Pancreas (tissue), 10 donors: ENCODE results near the gene OSBP. TPM values are rescaled to one million over a fixed set of nuclear protein-coding genes. Genes with fewer than 3 reads are reported as not detected.
A peak's percentile ranks its signal among the peaks of the same experiment; 100 is the strongest.

Source experiments
- ATAC-seq, 4 donors: fragments of 200-7000 bp; cut with Tn5 transposase; one replicate each; pipeline versions ENCODE4 v1.8.0 to v1.9.1; 2020; ENCODE audit warnings: mild to moderate bottlenecking in 4 of 4, moderate library complexity in 4 of 4
- DNase-seq, 6 donors: peaks; one replicate each; pipeline ENCODE4 v3.0.0-alpha.2; 2020
- FAIRE-seq: peaks from 2 replicates; lab custom pipeline; 2012; peaks lifted over from hg19 to GRCh38; lab: Jason Lieb, UNC
- H3K27ac ChIP-seq, 4 donors: fragments of 200-600 bp; sonication (generic); 1 replicate in 3 of 4; 2 replicates in 1 of 4; pipeline versions ENCODE4 v1.5.0 to v1.8.0; 2020
- H3K27me3 ChIP-seq, 4 donors: fragments of 200-600 bp; one replicate each; pipeline ENCODE4 v1.8.0; 2021
- H3K36me3 ChIP-seq, 3 donors: fragments of 200-600 bp; sonication (generic) in 1 of 3; one replicate each; pipeline versions ENCODE4 v1.5.0 to v1.8.0; 2020 to 2021
- H3K4me1 ChIP-seq, 3 donors: fragments of 200-600 bp; one replicate each; pipeline ENCODE4 v1.8.0; 2021
- H3K4me3 ChIP-seq, 4 donors: fragments of 200-600 bp; sonication (generic) in 2 of 4; one replicate each; pipeline versions ENCODE4 v1.5.0 to v1.8.0; 2020 to 2021
- H3K9me3 ChIP-seq, 4 donors: fragments of 200-600 bp; one replicate each; pipeline ENCODE4 v1.8.0; 2021
- WGBS, 2 donors: extraction: QIAGEN DNeasy Blood & Tissue Kit; methylation state at CpG; one replicate each; pipeline ENCODE4 v1.1.7; 2013; 5-methylcytosine and 5-hydroxymethylcytosine counted together
- intact Hi-C, 3 donors: fragments of 100-400 bp; cut with DNase I; formaldehyde crosslinking; loops; one replicate each; pipeline versions ENCODE4 v1.11.1 to v1.14.2; 2022
- polyA plus RNA-seq, 2 donors: library from polyadenylated mRNA; stranded (reverse); fragments of 200-250 nt; gene quantifications; one replicate each; pipeline ENCODE4 v1.2.3, GENCODE V29; 2013
- total RNA-seq, 6 donors: library from RNA; stranded (reverse); fragmentation: NEBNext Ultra II Directional in 4 of 6; extraction: Animal tissue kit (Norgen Biotek cat#: 25700) in 4 of 6; gene quantifications; one replicate each; pipeline versions ENCODE4 v1.2.1 to v1.2.4, GENCODE V29; 2021 to 2023
- TF ChIP-seq, protein P1 (sequence below), 4 donors: fragments of 200-600 bp; sonication (generic) in 3 of 4; IDR thresholded peaks; one replicate each; pipeline versions ENCODE4 v1.5.0 to v1.8.0; 2021; ENCODE audit warnings: antibody characterized with exemption in 4 of 4
- donor health status: healthy with polysubstance abuse.
- donor health status: DM: no; HTN: no; CAD: no; lungs with moderate emphysema.
- donor health status: DM: no; HTN: no; CAD: no.
- donor health status: control.
- donor health status: control.
- donor health status: Bipolar disorder and iron deficiency.
- donor health status: DM: yes; HTN: yes; CAD: no.
- donor health status: DM: no; HTN: no; CAD: no.
- donor health status: DM: no; HTN: no; CAD: no.
- donor health status: DM: yes; HTN: yes; CAD: no.

Gene OSBP
- total and polyA plus RNA-seq, 8 donors: 12.4 to 39.7 (median 35.3) TPM

DNA sequence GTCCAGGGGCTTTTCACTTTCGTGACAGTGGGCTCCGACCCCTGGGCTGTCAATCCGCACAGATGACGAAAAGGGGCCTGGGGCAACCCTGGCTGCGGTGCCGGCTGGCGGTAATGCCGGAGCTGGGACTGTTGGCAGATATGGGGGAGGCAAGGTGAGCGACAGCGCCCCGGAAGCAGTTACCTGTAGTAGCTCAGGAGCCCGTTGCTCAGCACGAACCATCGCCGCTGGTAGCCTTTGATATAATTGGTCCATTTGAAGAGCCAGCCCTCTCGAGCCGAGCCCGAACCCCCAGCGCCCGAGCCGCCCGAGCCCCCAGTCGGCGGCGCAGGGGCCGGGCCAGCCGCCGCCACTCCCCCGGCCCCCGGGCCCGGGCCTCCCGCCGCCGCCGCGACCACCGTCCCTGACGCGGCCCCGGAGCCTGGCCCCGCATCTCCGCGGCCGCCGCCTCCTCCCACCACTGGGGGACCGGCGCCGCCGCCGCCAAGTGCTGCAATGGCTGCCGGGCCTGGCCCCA lies 396 bp downstream of the OSBP start:
- Histone ChIP-seq H3K27me3 (no peaks in the 10 kb centered on the region), H3K4me1 (peaks cover 31 to 45% (median 41%) of the 10 kb centered on the region in 3 donors), H3K4me3 (peak overlapping the region; percentile 53 to 85 (median 78)), H3K9me3 (no peaks in the 10 kb centered on the region), H3K27ac (peak overlapping the region; percentile 87 to 96 (median 95)), H3K36me3 (peaks cover 0 to 2% (median 0%) of the 10 kb centered on the region in 3 donors)
- intact Hi-C loops: no loop called here
- FAIRE-seq (no peak), ATAC-seq (peak in 1 of 4 donors; percentile 18), DNase-seq (peak; percentile 62 to 87 (median 73))
- WGBS, 2 donors: 0 to 1% methylated on average over 51 of the region's 51 CpGs
- TF ChIP-seq, protein P1, sequence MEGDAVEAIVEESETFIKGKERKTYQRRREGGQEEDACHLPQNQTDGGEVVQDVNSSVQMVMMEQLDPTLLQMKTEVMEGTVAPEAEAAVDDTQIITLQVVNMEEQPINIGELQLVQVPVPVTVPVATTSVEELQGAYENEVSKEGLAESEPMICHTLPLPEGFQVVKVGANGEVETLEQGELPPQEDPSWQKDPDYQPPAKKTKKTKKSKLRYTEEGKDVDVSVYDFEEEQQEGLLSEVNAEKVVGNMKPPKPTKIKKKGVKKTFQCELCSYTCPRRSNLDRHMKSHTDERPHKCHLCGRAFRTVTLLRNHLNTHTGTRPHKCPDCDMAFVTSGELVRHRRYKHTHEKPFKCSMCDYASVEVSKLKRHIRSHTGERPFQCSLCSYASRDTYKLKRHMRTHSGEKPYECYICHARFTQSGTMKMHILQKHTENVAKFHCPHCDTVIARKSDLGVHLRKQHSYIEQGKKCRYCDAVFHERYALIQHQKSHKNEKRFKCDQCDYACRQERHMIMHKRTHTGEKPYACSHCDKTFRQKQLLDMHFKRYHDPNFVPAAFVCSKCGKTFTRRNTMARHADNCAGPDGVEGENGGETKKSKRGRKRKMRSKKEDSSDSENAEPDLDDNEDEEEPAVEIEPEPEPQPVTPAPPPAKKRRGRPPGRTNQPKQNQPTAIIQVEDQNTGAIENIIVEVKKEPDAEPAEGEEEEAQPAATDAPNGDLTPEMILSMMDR (IDR thresholded peaks at IDR 0.05): no peak

DNA sequence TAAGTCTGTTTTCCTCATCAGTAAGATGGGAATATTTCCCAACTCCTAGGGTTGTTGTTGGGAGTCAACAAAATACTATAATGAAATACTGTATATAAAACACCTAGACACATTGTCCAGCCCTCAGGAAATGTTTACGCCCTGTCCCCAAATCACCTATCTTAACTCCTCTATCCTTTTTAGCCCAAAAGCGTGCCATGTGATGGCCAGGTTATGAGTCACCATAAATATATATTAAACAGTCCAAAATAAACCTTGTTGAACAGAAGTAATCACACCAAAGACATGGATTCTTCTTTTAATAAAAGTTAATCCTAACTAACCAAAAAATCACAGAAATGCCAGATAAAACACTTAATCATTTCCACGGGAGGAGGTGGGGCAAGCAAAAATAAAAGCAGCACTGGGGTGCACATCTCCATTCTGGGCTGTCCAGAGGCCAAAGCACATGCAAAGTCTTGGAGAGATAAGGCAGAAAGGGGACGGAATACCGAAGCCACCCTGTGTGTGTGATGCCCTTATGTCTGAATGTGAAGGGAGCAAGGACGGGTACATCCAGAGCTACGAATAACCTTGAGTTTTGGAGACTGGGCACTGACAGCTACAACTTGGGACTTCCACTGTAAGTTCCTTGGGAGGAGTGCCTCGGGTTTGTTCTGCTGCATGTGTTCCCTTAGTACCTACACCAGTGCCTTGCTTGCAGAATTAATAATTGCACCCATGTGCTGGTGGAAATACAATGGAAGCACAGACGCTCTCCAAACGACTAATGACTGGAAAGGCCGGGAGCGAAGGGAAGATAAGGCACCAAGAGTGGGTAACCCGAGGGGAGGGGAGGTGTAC lies 1.1 kb downstream of the OSBP start:
- ATAC-seq (no peak), FAIRE-seq (no peak), DNase-seq (peak in 1 of 6 donors; percentile 17)
- Histone ChIP-seq H3K4me3 (peak overlapping the region; percentile 53 to 85 (median 78)), H3K36me3 (peaks cover 0 to 8% (median 1%) of the 10 kb centered on the region in 3 donors), H3K27ac (peak overlapping the region; percentile 87 to 96 (median 95)), H3K9me3 (no peaks in the 10 kb centered on the region), H3K27me3 (no peaks in the 10 kb centered on the region), H3K4me1 (peaks cover 32 to 50% (median 44%) of the 10 kb centered on the region in 3 donors)
- intact Hi-C loops: no loop called here
- TF ChIP-seq, protein P1 (IDR thresholded peaks at IDR 0.05): no peak
- 5 to 6% methylated on average over 13 of the region's 13 CpGs for WGBS, 2 donors

DNA sequence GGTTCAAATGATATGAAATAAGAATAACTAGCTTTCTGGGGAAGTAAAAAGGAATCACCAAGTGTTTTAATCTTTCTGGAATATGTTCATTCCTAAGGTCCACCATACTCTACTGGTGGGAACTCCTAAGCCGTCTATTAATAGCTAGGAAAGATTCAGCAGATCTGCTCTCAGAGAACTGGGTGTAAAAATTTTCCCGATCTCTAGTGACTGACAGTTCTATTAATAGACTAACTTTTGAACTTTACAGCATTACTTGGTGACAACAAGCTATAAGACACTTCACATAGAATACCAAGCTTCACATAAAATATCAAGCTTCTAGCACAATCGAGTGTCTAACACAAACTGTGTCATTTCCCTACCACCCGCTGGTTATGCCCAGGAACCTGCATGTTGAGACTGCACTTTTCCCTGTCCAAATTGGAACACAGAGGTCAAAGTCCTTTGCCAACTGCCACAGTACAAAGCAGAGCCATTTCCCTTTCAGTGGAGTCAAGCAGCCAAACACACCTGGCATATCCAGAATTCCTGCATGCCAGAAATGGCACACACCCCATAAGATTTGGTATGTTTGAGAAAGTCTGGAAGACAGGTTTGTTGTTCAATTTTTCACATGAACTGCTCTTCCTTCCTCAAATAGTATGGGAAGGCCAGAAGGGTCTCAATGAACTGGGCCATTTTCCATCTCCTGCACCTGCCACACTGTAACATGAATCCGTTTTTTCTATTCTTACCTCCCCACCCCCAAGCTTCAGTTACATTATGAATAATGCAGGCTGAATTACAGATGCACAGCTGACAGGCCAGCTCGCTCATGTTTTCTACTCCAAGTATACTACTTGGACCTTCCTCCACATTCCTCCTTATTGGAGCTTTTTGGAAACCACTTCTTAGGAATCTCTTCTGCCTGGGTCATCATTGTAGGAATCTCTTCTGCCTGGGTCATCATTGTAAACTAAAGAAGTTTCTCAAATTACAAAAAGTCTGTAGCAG lies 3.7 kb downstream of the OSBP start:
- Histone ChIP-seq H3K36me3 (peaks cover 0 to 34% (median 26%) of the 10 kb centered on the region in 3 donors), H3K4me3 (peak overlapping the region in 1 of 4 donors; percentile 22)
- no peak for FAIRE-seq

DNA sequence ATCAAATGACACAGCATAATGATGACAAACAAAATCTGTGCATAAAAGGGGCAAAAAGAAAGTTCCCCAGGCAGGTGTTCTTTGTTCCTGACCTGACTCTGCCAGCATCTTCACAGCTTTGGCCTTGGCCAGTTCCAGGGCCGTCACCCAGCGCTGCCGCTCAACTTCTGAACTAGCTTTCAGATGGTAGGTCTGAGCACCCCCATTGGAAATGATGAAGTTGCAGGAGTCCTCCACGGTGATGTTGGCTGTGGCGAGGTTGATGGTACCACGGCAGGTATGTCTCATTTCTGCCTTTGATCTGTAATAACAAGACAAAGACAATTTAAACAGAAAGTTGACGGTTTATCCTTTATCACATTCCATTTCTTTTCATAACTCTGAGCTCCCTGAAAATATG lies 5.3 kb downstream of the OSBP start:
- Histone ChIP-seq H3K27ac (peak overlapping the region in 2 of 4 donors; percentile 72 to 80), H3K27me3 (no peaks in the 10 kb centered on the region), H3K4me1 (peaks cover 32 to 46% (median 40%) of the 10 kb centered on the region in 3 donors), H3K9me3 (no peaks in the 10 kb centered on the region), H3K4me3 (no peak overlapping the region), H3K36me3 (peaks cover 0 to 47% (median 40%) of the 10 kb centered on the region in 3 donors)
- TF ChIP-seq, protein P1 (IDR thresholded peaks at IDR 0.05): no peak
- FAIRE-seq (no peak), ATAC-seq (no peak), DNase-seq (no peak)
- intact Hi-C loops: no loop called here
- 62 to 65% methylated on average over 7 of the region's 7 CpGs for WGBS, 2 donors

More for the DNA sequence above, 3.7 kb downstream of the OSBP start:
- peak in 4 of 6 donors; percentile 40 to 79 (median 75) for DNase-seq
- intact Hi-C loops: no loop called here
- Histone ChIP-seq H3K27me3 (no peaks in the 10 kb centered on the region), H3K27ac (peak overlapping the region; percentile 13 to 80 (median 48)), H3K4me1 (peaks cover 32 to 49% (median 43%) of the 10 kb centered on the region in 3 donors), H3K9me3 (no peaks in the 10 kb centered on the region)
- WGBS, 2 donors: 12% methylated on average over 6 of the region's 6 CpGs
- peak; percentile 23 to 38 (median 28) for ATAC-seq
- TF ChIP-seq, protein P1 (IDR thresholded peaks at IDR 0.05): no peak
